Activated CD4-positive, CD25-positive, alpha-beta regulatory T cell treated with anti-CD3 and anti-CD28 coated beads, Interleukin-2, amount 50 U/mL, for 16 hours (primary cell): ENCODE results near the gene SETBP1.

ENCODE experiments used
- DNase-seq: peaks from one replicate; pipeline ENCODE4 v3.0.0-alpha.2; 2020; ENCODE audit warnings: low read depth, low spot score

The SETBP1 gene

GRCh38 chr18:45024357-45025088 is 343.8 kb downstream of the SETBP1 start:
- DNase-seq: no peak

GRCh38 chr18:45025089-45025450 is 344.4 kb downstream of the SETBP1 start:
- no peak for DNase-seq

GRCh38 chr18:45026162-45026561 is 345.5 kb downstream of the SETBP1 start:
- DNase-seq: no peak

- DNase-seq: no peak
Measured at GRCh38 chr18:45034179-45034578, 353.5 kb downstream of the SETBP1 start.

- no peak for DNase-seq
Measured at GRCh38 chr18:45037618-45038017, 356.9 kb downstream of the SETBP1 start.

- no peak for DNase-seq
Measured at GRCh38 chr18:45039376-45039775, 358.7 kb downstream of the SETBP1 start.

GRCh38 chr18:45040879-45041278 is 360.2 kb downstream of the SETBP1 start:
- DNase-seq: no peak

GRCh38 chr18:45044787-45045186 is 364.1 kb downstream of the SETBP1 start:
- DNase-seq: no peak

GRCh38 chr18:45046228-45046627 is 365.5 kb downstream of the SETBP1 start:
- no peak for DNase-seq

GRCh38 chr18:45046961-45047360 is 366.3 kb downstream of the SETBP1 start:
- DNase-seq: no peak

- DNase-seq: no peak
Measured at GRCh38 chr18:45049578-45050319, 369.1 kb downstream of the SETBP1 start.

GRCh38 chr18:45050712-45051601 is 370.3 kb downstream of the SETBP1 start:
- no peak for DNase-seq

- DNase-seq: no peak
Measured at GRCh38 chr18:45054636-45055035, 373.9 kb downstream of the SETBP1 start.

- no peak for DNase-seq
Measured at GRCh38 chr18:45055811-45056210, 375.1 kb downstream of the SETBP1 start.

- DNase-seq: no peak
Measured at GRCh38 chr18:45056926-45057325, 376.2 kb downstream of the SETBP1 start.

GRCh38 chr18:45057955-45058600 is 377.4 kb downstream of the SETBP1 start:
- DNase-seq: no peak

GRCh38 chr18:45059695-45060094 is 379.0 kb downstream of the SETBP1 start:
- no peak for DNase-seq

- DNase-seq: no peak
Measured at GRCh38 chr18:45060102-45060501, 379.4 kb downstream of the SETBP1 start.

GRCh38 chr18:45061359-45061758 is 380.7 kb downstream of the SETBP1 start:
- no peak for DNase-seq

- DNase-seq: no peak
Measured at GRCh38 chr18:45063246-45064038, 382.8 kb downstream of the SETBP1 start.

- no peak for DNase-seq
Measured at GRCh38 chr18:45066210-45066609, 385.5 kb downstream of the SETBP1 start.
